Adrenal gland (tissue), 5 donors: ENCODE measurements around the gene RFX1.

Source experiments
- CTCF ChIP-seq, 6 experiments: fragments of 450-650 bp in 4 of 6; fragments of 200-600 bp in 2 of 6; sonication (generic) in 1 of 6; IDR thresholded peaks; 1 replicate in 5 of 6; 2 replicates in 1 of 6; pipeline versions ENCODE4 v1.5.1 to v1.8.0; 2016 to 2021; ENCODE audit warnings: antibody characterized with exemption in 6 of 6, mild to moderate bottlenecking in 2 of 6, moderate library complexity in 1 of 6
- POLR2A ChIP-seq, 2 donors: fragments of 450-650 bp; IDR thresholded peaks; one replicate each; pipeline ENCODE4 v1.6.1; 2017; ENCODE audit warnings: antibody characterized with exemption in 2 of 2, mild to moderate bottlenecking in 2 of 2, moderate library complexity in 1 of 2
- donor health status: DM: no; HTN: no; CAD: no.

GRCh38 chr19:13926715-13927114 is 79.4 kb downstream of the RFX1 start:
- TF ChIP-seq CTCF (IDR thresholded peaks at IDR 0.05) (no peak), POLR2A (IDR thresholded peaks at IDR 0.05) (no peak)
